Vagina (tissue), 2 donors: ENCODE measurements around the gene COX17. TPM values are rescaled to one million over a fixed set of nuclear protein-coding genes. Genes with fewer than 3 reads are reported as not detected.
"Not testable (repeated sequence)": the region's sequence is repeated elsewhere in the genome, so short reads cannot be mapped to it uniquely, and the experiment has no call there.

ENCODE experiments used
- DNase-seq, 2 donors: peaks; one replicate each; pipeline ENCODE4 v3.0.0-alpha.2; 2017; ENCODE audit errors: extremely low spot score in 2 of 2
- H3K27ac ChIP-seq: fragments of 200-600 bp; sonication (generic); one replicate; pipeline ENCODE4 v1.5.1; 2019
- H3K27me3 ChIP-seq: fragments of 200-600 bp; sonication (generic); one replicate; pipeline ENCODE4 v1.5.1; 2019
- H3K36me3 ChIP-seq, 2 donors: fragments of 200-600 bp; sonication (generic); one replicate each; pipeline ENCODE4 v1.5.1; 2017 to 2019
- H3K4me1 ChIP-seq: fragments of 200-600 bp; sonication (generic); one replicate; pipeline ENCODE4 v1.5.1; 2019
- H3K4me3 ChIP-seq, 2 donors: fragments of 200-600 bp; sonication (generic); 1 replicate in 1 of 2; 2 replicates in 1 of 2; pipeline ENCODE4 v1.5.1; 2016 to 2019
- H3K9me3 ChIP-seq: fragments of 200-600 bp; sonication (generic); one replicate; pipeline ENCODE4 v1.5.1; 2019
- CTCF ChIP-seq, 3 experiments: fragments of 450-650 bp in 2 of 3; fragments of 200-600 bp in 1 of 3; sonication (generic) in 1 of 3; IDR thresholded peaks; one replicate each; pipeline ENCODE4 v1.5.1; 2017 to 2019; ENCODE audit warnings: antibody characterized with exemption in 3 of 3, mild to moderate bottlenecking in 2 of 3, moderate library complexity in 2 of 3
- POLR2A ChIP-seq, 2 donors: fragments of 450-650 bp; IDR thresholded peaks; one replicate each; pipeline ENCODE4 v1.6.1; 2017; ENCODE audit warnings: antibody characterized with exemption in 2 of 2, mild to moderate bottlenecking in 2 of 2, moderate library complexity in 2 of 2
- POLR2AphosphoS5 ChIP-seq, 2 donors: sonication (generic); formaldehyde crosslinking; IDR thresholded peaks; one replicate each; pipeline ENCODE4 v1.9.0; 2017; ENCODE audit warnings: antibody characterized with exemption in 2 of 2, mild to moderate bottlenecking in 2 of 2, low read depth in 1 of 2; ENCODE audit not compliant: insufficient read depth in 1 of 2
- intact Hi-C: fragments of 100-400 bp; cut with DNase I; formaldehyde crosslinking; loops from one replicate; pipeline ENCODE4 v1.15.1; 2023
- total RNA-seq: library from RNA; depleted of rRNA; stranded (reverse); fragments of >200 nt; gene quantifications from one replicate; pipeline ENCODE4 v1.2.3, GENCODE V29; 2016

Gene COX17
- total RNA-seq, 1 donor from 2014 or later, result 27.3 TPM

GRCh38 chr3:119681279-119681678, 4.1 kb upstream of the COX17 start:
- Histone ChIP-seq H3K27me3 (no peaks in the 10 kb centered on the region), H3K36me3 (no peaks in the 10 kb centered on the region), H3K9me3 (no peaks in the 10 kb centered on the region), H3K27ac (no peak overlapping the region), H3K4me1 (peaks cover 9% of the 10 kb centered on the region), H3K4me3 (no peak overlapping the region)
- no peak for DNase-seq
- intact Hi-C loops, result no loop called here
- TF ChIP-seq CTCF (IDR thresholded peaks at IDR 0.05), result peak in 1 of 3 experiments; percentile 17
- no peak for TF ChIP-seq POLR2AphosphoS5 (IDR thresholded peaks at IDR 0.05; ENCODE audit: insufficient read depth in 1 of 2, low read depth in 1 of 2)

GRCh38 chr3:119679874-119680273, 2.7 kb upstream of the COX17 start:
- no peak overlapping the region for H3K4me3 ChIP-seq
- peaks cover 20% of the 10 kb centered on the region for H3K4me1 ChIP-seq
- DNase-seq, result no peak
- intact Hi-C loops, result no loop called here
- no peaks in the 10 kb centered on the region for H3K27me3 ChIP-seq
- H3K27ac ChIP-seq, result no peak overlapping the region
- peaks cover 0 to 2% of the 10 kb centered on the region in 2 donors for H3K36me3 ChIP-seq
- TF ChIP-seq POLR2A (IDR thresholded peaks at IDR 0.05), result no peak
- H3K9me3 ChIP-seq, result no peaks in the 10 kb centered on the region

GRCh38 chr3:119678209-119678608, 1.0 kb upstream of the COX17 start:
- H3K4me3 ChIP-seq, intact Hi-C loops, H3K27me3 ChIP-seq, H3K27ac ChIP-seq, DNase-seq, H3K9me3 ChIP-seq: not testable (repeated sequence)
- peaks cover 20% of the 10 kb centered on the region for H3K4me1 ChIP-seq
- H3K36me3 ChIP-seq, result peaks cover 0 to 19% of the 10 kb centered on the region in 2 donors

- Histone ChIP-seq H3K4me3 (peak overlapping the region; percentile 79 to 87), H3K27ac (peak overlapping the region; percentile 94), H3K36me3 (peaks cover 0 to 25% of the 10 kb centered on the region in 2 donors), H3K9me3 (no peaks in the 10 kb centered on the region), H3K27me3 (no peaks in the 10 kb centered on the region), H3K4me1 (peaks cover 20% of the 10 kb centered on the region)
- DNase-seq, result no peak
- intact Hi-C loops, result no loop called here
- TF ChIP-seq POLR2AphosphoS5 (IDR thresholded peaks at IDR 0.05; ENCODE audit: insufficient read depth in 1 of 2, low read depth in 1 of 2) (no peak), CTCF (IDR thresholded peaks at IDR 0.05) (no peak), POLR2A (IDR thresholded peaks at IDR 0.05) (no peak)
Measured at GRCh38 chr3:119677641-119677934, 382 bp upstream of the COX17 start.

GRCh38 chr3:119676020-119676419, 1.2 kb downstream of the COX17 start:
- intact Hi-C loops, result no loop called here
- peak overlapping the region; percentile 94 for H3K27ac ChIP-seq
- DNase-seq, result no peak
- H3K9me3 ChIP-seq, result no peaks in the 10 kb centered on the region
- no peaks in the 10 kb centered on the region for H3K27me3 ChIP-seq
- TF ChIP-seq POLR2A (IDR thresholded peaks at IDR 0.05) (no peak), POLR2AphosphoS5 (IDR thresholded peaks at IDR 0.05; ENCODE audit: insufficient read depth in 1 of 2, low read depth in 1 of 2) (no peak), CTCF (IDR thresholded peaks at IDR 0.05) (no peak)
- H3K4me1 ChIP-seq, result peaks cover 20% of the 10 kb centered on the region
- H3K36me3 ChIP-seq, result peaks cover 0 to 30% of the 10 kb centered on the region in 2 donors
- peak overlapping the region; percentile 79 to 87 for H3K4me3 ChIP-seq

GRCh38 chr3:119675188-119675874, 1.9 kb downstream of the COX17 start:
- no peak overlapping the region for H3K27ac ChIP-seq
- H3K27me3 ChIP-seq, result no peaks in the 10 kb centered on the region
- no peaks in the 10 kb centered on the region for H3K9me3 ChIP-seq
- no peak for DNase-seq
- intact Hi-C loops, result no loop called here
- no peak overlapping the region for H3K4me3 ChIP-seq
- H3K4me1 ChIP-seq, result peaks cover 20% of the 10 kb centered on the region
- TF ChIP-seq CTCF (IDR thresholded peaks at IDR 0.05) (no peak), POLR2A (IDR thresholded peaks at IDR 0.05) (no peak), POLR2AphosphoS5 (IDR thresholded peaks at IDR 0.05; ENCODE audit: insufficient read depth in 1 of 2, low read depth in 1 of 2) (no peak)
- peaks cover 0 to 33% of the 10 kb centered on the region in 2 donors for H3K36me3 ChIP-seq
